Tibial nerve (tissue), 4 donors: ENCODE measurements around the gene NEK5.

ENCODE experiments used
- EP300 ChIP-seq, 2 donors: sonication (generic); formaldehyde crosslinking; IDR thresholded peaks; one replicate each; pipeline ENCODE4 v1.6.1; 2017; ENCODE audit warnings: antibody characterized with exemption in 2 of 2, mild to moderate bottlenecking in 1 of 2
- POLR2A ChIP-seq, 2 donors: fragments of 450-650 bp; IDR thresholded peaks; one replicate each; pipeline ENCODE4 v1.6.1; 2017; ENCODE audit warnings: antibody characterized with exemption in 2 of 2, mild to moderate bottlenecking in 2 of 2, moderate library complexity in 2 of 2
- TF ChIP-seq, protein P1 (sequence below), 5 experiments: fragments of 200-600 bp in 3 of 5; fragments of 450-650 bp in 2 of 5; sonication (generic) in 3 of 5; IDR thresholded peaks; one replicate each; pipeline ENCODE4 v1.5.1; 2016 to 2019; ENCODE audit warnings: antibody characterized with exemption in 5 of 5, mild to moderate bottlenecking in 3 of 5, moderate library complexity in 2 of 5

DNA sequence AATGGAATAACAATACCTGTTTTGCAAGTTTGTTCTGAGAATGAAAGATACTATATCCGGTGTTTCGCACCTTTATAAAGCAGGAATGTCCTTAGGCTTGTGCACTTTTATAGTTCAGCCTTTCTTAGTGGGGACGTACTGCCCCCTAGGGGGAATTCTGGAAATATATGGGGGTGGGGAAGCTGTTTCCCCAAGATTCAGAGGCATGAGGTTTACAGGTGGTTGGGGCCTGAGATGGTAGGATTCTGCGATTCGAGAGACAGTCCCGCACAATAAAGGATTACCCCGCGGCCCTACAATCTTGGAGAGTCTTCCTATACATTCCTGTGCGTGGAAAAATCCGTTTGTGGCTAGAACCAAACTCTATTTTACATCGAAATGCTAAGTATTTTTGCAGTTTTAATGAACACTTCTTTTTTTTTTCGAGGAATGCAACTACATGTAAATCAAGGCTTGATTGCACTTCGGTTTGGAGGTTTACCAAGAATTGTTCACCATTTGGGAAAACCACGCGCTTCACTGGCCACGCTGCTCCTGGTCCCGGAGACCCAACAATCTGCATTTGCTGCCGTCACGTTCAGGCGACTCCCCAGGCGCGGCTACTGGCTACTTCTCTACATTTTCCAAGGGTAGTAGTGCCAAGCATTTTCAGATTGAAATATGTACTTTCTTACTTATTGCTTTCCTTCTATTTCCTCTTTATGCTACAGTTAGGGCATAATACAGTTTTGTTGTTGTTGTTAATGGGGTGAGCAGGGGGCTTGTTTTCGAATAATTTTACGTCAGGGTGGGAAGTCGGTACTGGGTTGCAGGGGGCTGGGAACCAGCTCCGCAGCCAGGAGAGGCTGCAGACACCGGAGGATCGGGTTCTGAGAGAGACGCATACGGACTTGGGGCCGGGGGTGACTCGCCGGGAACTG is 830 bp downstream of the NEK5 start:
- TF ChIP-seq, protein P1, sequence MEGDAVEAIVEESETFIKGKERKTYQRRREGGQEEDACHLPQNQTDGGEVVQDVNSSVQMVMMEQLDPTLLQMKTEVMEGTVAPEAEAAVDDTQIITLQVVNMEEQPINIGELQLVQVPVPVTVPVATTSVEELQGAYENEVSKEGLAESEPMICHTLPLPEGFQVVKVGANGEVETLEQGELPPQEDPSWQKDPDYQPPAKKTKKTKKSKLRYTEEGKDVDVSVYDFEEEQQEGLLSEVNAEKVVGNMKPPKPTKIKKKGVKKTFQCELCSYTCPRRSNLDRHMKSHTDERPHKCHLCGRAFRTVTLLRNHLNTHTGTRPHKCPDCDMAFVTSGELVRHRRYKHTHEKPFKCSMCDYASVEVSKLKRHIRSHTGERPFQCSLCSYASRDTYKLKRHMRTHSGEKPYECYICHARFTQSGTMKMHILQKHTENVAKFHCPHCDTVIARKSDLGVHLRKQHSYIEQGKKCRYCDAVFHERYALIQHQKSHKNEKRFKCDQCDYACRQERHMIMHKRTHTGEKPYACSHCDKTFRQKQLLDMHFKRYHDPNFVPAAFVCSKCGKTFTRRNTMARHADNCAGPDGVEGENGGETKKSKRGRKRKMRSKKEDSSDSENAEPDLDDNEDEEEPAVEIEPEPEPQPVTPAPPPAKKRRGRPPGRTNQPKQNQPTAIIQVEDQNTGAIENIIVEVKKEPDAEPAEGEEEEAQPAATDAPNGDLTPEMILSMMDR (IDR thresholded peaks at IDR 0.05) = peak; percentile 69 to 84 (median 76)
- no peak for TF ChIP-seq POLR2A (IDR thresholded peaks at IDR 0.05)
- no peak for TF ChIP-seq EP300 (IDR thresholded peaks at IDR 0.05)
